ENCODE measurements around the gene EXOG.

The EXOG gene

DNA sequence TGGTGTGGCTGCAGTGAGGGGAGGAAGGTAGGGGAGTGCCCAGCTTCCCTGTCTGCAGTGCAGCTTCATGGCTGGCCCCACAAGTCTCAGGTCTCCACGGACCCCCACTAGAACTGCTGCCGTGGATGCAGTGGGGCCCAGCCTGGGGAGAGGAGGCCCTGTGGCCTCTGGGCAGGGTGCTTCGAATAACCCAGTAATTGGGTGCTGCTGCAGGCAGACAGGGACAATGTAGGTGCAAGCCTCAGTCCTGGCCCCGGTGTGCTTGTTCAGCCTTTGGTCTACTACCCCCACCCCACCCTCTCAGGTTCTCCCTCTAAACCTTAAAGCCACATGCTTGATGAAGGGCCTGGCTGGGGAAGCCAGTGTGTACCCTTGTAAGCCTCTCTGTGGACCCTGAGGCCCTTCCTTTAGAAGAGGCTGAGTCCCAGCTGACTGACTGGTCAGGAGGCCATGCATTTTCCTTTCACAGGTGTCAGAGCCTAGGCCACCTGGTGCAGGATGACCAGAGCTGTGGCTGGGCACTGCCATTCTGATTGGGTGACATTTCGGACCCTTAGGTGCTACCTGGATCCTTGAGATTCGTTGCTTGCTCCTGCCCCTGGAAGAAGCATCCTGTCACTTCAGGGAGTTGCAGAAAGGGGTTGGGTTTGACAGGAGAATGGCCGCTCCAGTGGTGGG lies 21.1 kb upstream of the EXOG start:
- DNase-seq, result no peak

DNA sequence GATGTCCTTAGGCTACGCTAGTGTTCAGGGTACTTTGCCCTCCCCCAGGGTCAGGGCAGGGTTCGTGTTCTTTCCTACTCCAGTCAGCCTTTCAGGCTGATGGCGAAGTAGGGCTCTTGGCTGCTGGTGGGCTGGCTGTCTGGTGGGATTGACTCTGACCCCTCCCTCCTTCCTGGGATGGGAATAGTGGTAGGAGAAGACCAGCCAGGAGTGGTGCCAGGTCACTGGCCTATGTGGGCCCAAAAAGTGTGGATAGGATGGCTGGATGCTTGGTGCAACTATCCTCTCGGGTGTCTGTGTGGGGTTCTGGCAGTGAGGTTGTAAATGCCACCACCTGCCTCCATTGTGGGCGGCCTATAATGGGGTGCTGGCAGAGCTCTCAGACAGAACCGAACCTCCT lies 20.4 kb upstream of the EXOG start:
- DNase-seq, result no peak

DNA sequence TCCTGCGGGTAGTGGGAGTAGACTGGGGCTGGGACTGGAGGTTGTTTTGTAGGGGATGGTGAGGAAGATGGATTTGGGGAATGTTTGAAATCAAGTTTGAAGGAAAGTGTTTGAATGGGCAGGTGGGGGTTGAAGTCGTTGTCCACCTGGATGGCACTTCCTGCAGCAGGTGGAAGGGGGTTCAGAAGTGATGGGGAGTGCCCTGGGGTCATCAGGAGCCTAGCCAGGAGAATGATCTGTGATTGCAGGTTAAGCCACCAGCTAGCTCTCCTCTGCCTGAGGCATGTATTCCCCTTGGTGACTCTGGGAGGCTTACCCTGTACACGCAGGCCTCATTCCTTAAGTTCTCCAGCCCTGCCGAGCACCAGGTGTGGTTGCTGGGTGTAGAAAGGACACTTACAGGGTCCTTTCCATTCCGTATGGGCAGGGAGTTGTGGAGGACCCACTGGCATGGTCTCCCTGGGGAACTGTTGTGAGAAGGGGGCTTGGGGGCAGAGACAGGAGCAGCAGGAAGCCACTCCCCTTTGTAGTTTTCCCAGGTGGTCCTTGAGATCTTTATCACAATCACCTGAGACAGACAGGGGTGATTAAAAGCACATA lies 19.9 kb upstream of the EXOG start:
- DNase-seq, result no peak

DNA sequence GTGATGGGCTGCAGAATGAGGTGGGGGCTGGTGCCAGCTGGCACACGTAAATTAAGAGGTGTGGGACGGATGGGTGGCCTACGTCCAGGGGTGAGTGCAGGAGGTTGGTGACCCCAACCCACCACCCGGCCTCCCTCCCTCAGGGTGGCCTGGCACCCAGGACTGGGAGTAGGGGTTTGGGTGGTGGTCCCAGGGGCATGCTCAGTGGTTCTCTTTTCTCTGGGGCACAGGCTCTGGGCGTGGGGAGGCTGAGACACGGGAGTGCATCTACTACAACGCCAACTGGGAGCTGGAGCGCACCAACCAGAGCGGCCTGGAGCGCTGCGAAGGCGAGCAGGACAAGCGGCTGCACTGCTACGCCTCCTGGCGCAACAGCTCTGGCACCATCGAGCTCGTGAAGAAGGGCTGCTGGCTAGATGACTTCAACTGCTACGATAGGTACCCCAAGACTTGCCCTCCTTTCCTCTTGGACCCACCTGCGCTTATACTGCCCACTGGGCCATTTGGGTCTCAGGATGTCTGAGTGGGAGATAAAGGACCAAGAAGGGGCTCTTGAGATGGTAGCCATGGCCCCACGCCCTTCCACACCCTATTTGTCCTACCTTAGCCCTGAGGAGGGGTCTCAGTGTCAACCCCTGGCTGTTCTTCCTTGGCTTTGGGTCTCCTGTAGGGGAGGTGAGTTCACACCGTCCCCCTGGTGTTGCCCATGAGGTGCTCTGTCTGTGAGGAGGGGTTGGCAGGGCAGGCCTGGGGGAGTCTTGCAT lies 18.9 kb upstream of the EXOG start:
- no peak for DNase-seq

DNA sequence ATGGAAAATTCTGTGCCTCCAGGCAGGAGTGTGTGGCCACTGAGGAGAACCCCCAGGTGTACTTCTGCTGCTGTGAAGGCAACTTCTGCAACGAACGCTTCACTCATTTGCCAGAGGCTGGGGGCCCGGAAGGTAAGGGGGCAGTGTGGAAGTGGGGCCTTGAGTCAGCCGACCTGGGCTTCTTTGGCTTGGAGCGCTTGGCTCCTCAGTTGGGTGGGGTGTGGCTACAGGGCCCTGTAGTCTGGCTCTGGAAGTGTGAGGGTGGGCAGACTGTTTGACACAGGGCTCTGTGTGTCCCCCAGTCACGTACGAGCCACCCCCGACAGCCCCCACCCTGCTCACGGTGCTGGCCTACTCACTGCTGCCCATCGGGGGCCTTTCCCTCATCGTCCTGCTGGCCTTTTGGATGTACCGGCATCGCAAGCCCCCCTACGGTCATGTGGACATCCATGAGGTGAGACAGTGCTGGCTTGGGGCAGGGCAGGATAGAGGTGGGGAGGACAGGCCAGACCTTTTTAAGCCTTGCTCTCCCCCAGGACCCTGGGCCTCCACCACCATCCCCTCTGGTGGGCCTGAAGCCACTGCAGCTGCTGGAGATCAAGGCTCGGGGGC lies 18.2 kb upstream of the EXOG start:
- no peak for DNase-seq

DNA sequence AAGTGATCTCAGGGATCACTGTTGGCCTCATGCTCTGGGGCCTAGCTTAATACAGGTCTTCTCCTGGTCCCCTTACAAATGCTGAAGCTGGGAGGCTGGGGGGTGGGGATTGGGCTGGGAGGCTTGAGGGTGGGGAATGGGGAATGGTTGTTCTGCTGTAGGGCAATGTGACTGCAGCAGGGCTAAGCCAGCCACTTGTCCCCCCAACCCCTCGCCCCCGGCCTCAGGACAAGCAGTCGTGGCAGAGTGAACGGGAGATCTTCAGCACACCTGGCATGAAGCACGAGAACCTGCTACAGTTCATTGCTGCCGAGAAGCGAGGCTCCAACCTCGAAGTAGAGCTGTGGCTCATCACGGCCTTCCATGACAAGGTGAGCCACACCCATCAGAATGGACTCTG lies 17.2 kb upstream of the EXOG start:
- DNase-seq, result no peak

GRCh38 chr3:38479431-38480092 lies 16.6 kb upstream of the EXOG start:
- DNase-seq, result peak; percentile 58

- no peak for DNase-seq
These were observed 16.1 kb upstream of the EXOG start for GRCh38 chr3:38480093-38480445.

- no peak for DNase-seq
These were observed 15.2 kb upstream of the EXOG start for GRCh38 chr3:38480930-38481329.

DNA sequence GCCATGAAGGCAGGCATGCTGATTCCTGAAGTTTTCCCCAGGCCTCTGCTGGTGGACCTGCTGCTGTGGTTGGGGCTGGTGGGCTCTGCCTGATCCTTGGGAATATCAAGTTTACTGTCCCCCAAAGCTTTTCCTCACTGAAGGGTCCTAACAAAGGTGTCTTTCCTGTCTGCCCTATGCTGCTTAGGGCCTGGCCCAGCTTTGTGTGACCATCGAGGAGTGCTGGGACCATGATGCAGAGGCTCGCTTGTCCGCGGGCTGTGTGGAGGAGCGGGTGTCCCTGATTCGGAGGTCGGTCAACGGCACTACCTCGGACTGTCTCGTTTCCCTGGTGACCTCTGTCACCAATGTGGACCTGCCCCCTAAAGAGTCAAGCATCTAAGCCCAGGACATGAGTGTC lies 13.2 kb upstream of the EXOG start:
- no peak for DNase-seq

- DNase-seq, result no peak
These were observed 8.8 kb upstream of the EXOG start for GRCh38 chr3:38487323-38487722.

DNA sequence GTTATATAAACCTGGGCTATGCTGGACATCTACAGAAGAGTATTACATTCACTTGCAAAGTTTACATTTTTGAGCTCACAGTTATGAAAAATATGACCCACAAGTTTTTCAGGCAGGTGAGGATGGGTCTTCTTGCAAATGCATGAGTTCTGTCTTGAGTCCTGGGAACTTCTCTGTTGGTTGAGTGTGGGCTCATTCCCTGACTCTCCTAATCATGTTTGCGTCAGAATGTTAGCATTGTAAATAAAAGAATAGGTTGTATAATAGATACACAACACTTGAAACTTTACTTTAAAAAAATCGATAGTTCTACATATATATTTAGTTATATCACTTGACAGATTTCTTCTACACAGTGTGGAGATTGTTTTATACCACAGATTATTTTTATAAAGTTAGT lies 7.2 kb upstream of the EXOG start:
- no peak for DNase-seq

GRCh38 chr3:38489766-38490165 lies 6.4 kb upstream of the EXOG start:
- DNase-seq, result no peak

DNA sequence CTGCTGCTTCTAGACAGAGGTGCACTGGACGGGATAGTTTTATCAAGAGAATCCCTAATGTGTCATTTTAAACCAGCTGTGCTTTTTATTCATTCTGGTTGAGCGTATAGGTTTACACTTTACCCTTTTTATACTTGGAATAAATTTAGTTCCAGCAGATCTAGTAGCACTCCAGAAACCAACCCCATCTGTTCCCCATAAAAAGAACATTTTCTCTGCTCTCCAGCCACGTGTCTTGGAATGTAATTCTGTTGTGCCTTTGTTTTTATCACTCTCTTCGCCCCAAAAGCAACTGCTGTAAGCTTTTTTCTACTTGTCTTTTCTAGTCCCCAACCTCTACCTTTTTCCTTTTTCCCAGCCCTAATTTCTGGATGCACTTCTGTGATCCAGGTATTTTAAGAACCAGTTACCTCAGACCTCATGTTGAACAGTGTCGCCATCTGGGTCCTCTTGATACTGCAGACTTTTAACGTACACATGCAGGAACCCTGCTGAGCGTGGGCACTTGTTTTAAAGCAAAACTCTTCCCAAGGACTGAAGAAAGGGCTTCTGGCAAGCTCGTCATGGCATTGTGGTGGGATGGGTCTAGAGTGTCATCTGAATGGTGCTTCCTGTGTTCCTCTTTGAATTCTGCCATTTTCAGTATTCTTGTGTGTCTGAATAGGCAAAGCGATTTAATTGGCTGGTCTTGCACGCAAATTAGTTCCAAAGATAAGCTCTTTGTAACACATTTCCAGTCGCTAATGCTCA lies 5.7 kb upstream of the EXOG start:
- DNase-seq, result no peak

- DNase-seq, result no peak
These were observed 4.9 kb upstream of the EXOG start for GRCh38 chr3:38491215-38491614.

- DNase-seq, result peak; percentile 52
These were observed 3.1 kb upstream of the EXOG start for GRCh38 chr3:38493031-38493430.

- peak; percentile 28 for DNase-seq
These were observed 891 bp downstream of the EXOG start for GRCh38 chr3:38497031-38497430.

- DNase-seq, result no peak
These were observed 4.7 kb downstream of the EXOG start for GRCh38 chr3:38500688-38501417.

DNA sequence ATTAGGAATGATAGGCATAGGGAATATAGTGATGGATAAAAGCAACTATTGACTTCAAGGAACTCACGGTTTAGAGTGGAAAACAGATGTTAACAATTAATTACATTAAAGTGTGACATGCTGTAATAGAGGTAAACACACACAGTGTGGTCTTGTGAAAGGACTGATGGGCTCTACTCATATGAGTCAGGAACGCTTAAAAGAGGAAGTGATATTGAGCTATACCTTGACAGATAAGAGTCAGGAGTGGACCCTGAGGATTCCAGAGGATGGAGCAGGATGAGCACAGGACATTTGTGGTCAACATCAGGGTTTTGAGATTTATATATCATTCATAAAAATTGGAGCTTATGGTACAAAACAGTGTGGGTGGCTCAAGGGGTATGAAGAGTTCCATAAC lies 11.0 kb downstream of the EXOG start:
- DNase-seq, result no peak

DNA sequence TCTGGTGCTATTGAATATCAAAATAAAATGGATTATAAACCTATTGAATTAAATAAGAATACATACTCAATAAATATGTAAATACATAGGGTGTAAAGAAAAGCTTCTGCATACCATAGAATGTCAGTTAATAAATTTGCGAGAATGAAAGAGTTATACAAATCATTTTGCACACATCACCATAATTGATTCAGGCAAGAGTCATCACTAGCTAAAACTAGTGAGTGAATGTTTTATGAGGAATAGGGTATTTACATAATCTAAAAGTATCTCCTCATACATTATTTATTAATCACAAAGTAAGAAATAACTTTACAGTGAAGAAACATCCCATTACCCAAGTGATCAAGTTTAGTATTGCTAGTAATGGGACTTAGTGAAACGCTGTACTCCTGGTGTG lies 13.6 kb downstream of the EXOG start:
- no peak for DNase-seq

GRCh38 chr3:38510631-38511030 lies 14.5 kb downstream of the EXOG start:
- DNase-seq, result no peak

DNA sequence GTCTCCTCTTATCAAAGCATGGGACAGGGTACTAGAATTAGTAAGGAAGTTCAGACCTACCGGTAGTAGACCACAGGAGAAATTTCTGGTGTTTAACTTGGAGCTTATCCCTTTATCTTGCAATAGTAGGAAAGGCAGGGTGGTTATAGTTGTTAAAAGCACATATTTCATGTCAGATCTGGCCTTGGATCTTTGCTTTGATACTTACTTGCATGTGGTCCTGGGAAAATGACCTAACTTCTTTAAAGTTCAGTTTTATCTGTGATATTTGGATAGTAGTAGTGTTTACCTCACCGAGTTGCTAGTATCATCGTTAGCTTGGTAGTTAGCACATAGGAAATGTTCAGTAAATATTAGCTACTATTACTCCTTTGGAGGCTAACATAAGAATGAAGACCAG lies 15.4 kb downstream of the EXOG start:
- DNase-seq, result no peak
